ENCODE measurements around the gene LAMA4. TPM values are rescaled to one million over a fixed set of nuclear protein-coding genes. Genes with fewer than 3 reads are reported as not detected.

LAMA4 gene
- total RNA-seq, 1 experiment from 2014 or later, result 0.72 TPM

- ChIA-PET POLR2A (interaction anchor here (0.7 kb wide), 1 partner anchor 15 kb away, joined by 3 read pairs; no protein-coding TSS in a partner anchor), CTCF (interaction anchor here (1.4 kb wide), 1 partner anchor 106 kb away, joined by 7 read pairs; no protein-coding TSS in a partner anchor)
- no peaks in the 10 kb centered on the region for H3K36me3 Mint-ChIP-seq (ENCODE audit: insufficient read depth, unreplicated experiment)
- no peaks in the 10 kb centered on the region for H3K9me3 Mint-ChIP-seq (ENCODE audit: unreplicated experiment)
- H3K4me1 Mint-ChIP-seq (ENCODE audit: insufficient read depth, unreplicated experiment), result peaks cover 12% of the 10 kb centered on the region
- intact Hi-C loops (cut with micrococcal nuclease), result no loop called here
- no TSS peak for BruUV-seq (replicated peaks)
- no peaks in the 10 kb centered on the region for H3K27me3 Mint-ChIP-seq (ENCODE audit: insufficient read depth, unreplicated experiment)
- no peak for DNase-seq (ENCODE audit: unreplicated experiment)
- H3K4me3 Mint-ChIP-seq (ENCODE audit: unreplicated experiment), result no peak overlapping the region
- no peak for TF ChIP-seq CTCF (IDR thresholded peaks at IDR 0.05; ENCODE audit: unreplicated experiment)
- no peak overlapping the region for H3K27ac Mint-ChIP-seq (ENCODE audit: low read depth, unreplicated experiment)
Measured at GRCh38 chr6:112286500-112287144, 32.3 kb upstream of the LAMA4 start.

GRCh38 chr6:112286010-112286409 is 31.6 kb upstream of the LAMA4 start:
- H3K4me3 Mint-ChIP-seq (ENCODE audit: unreplicated experiment), result no peak overlapping the region

GRCh38 chr6:112284603-112285002 is 30.2 kb upstream of the LAMA4 start:
- POLR2A ChIA-PET, result no interaction called here
- Mint-ChIP-seq H3K9me3 (ENCODE audit: unreplicated experiment) (no peaks in the 10 kb centered on the region), H3K4me1 (ENCODE audit: insufficient read depth, unreplicated experiment) (peaks cover 6% of the 10 kb centered on the region), H3K27me3 (ENCODE audit: insufficient read depth, unreplicated experiment) (no peaks in the 10 kb centered on the region), H3K27ac (ENCODE audit: low read depth, unreplicated experiment) (no peak overlapping the region), H3K4me3 (ENCODE audit: unreplicated experiment) (no peak overlapping the region), H3K36me3 (ENCODE audit: insufficient read depth, unreplicated experiment) (no peaks in the 10 kb centered on the region)
- TF ChIP-seq CTCF (IDR thresholded peaks at IDR 0.05; ENCODE audit: unreplicated experiment), result no peak
- intact Hi-C loops (cut with micrococcal nuclease), result no loop called here
- CTCF ChIA-PET, result interaction anchor here (0.8 to 1.0 kb wide), 2 partner anchors 8 to 47 kb away, joined by 3 to 4 read pairs; no protein-coding TSS in a partner anchor
- no peak for DNase-seq (ENCODE audit: unreplicated experiment)
- no TSS peak for BruUV-seq (replicated peaks)

More at GRCh38 chr6:112286010-112286409, 31.6 kb upstream of the LAMA4 start:
- no peaks in the 10 kb centered on the region for H3K27me3 Mint-ChIP-seq (ENCODE audit: insufficient read depth, unreplicated experiment)
- peaks cover 6% of the 10 kb centered on the region for H3K4me1 Mint-ChIP-seq (ENCODE audit: insufficient read depth, unreplicated experiment)
- no peak for DNase-seq (ENCODE audit: unreplicated experiment)
- no peak overlapping the region for H3K27ac Mint-ChIP-seq (ENCODE audit: low read depth, unreplicated experiment)
- intact Hi-C loops (cut with micrococcal nuclease), result no loop called here
- no TSS peak for BruUV-seq (replicated peaks)
- ChIA-PET CTCF (interaction anchor here (0.7 to 1.4 kb wide), 2 partner anchors 23 to 106 kb away, joined by 3 to 7 read pairs; no protein-coding TSS in a partner anchor), POLR2A (interaction anchor here (0.7 to 1.0 kb wide), 2 partner anchors 15 to 83 kb away, joined by 3 read pairs; no protein-coding TSS in a partner anchor)
- TF ChIP-seq CTCF (IDR thresholded peaks at IDR 0.05; ENCODE audit: unreplicated experiment), result no peak
- no peaks in the 10 kb centered on the region for H3K9me3 Mint-ChIP-seq (ENCODE audit: unreplicated experiment)
- H3K36me3 Mint-ChIP-seq (ENCODE audit: insufficient read depth, unreplicated experiment), result no peaks in the 10 kb centered on the region

GRCh38 chr6:112283621-112284020 is 29.3 kb upstream of the LAMA4 start:
- ChIA-PET CTCF (interaction anchor here (0.6 to 4.0 kb wide), 3 partner anchors 24 to 104 kb away, joined by 3 to 31 read pairs (median 4); no protein-coding TSS in a partner anchor), POLR2A (interaction anchor here (1.2 to 1.8 kb wide), 2 partner anchors 15 to 25 kb away, joined by 3 to 4 read pairs; no protein-coding TSS in a partner anchor)
- no peak for TF ChIP-seq CTCF (IDR thresholded peaks at IDR 0.05; ENCODE audit: unreplicated experiment)
- Mint-ChIP-seq H3K4me3 (ENCODE audit: unreplicated experiment) (no peak overlapping the region), H3K27me3 (ENCODE audit: insufficient read depth, unreplicated experiment) (no peaks in the 10 kb centered on the region), H3K36me3 (ENCODE audit: insufficient read depth, unreplicated experiment) (no peaks in the 10 kb centered on the region), H3K9me3 (ENCODE audit: unreplicated experiment) (no peaks in the 10 kb centered on the region), H3K27ac (ENCODE audit: low read depth, unreplicated experiment) (no peak overlapping the region), H3K4me1 (ENCODE audit: insufficient read depth, unreplicated experiment) (peaks cover 6% of the 10 kb centered on the region)
- intact Hi-C loops (cut with micrococcal nuclease), result no loop called here
- no peak for DNase-seq (ENCODE audit: unreplicated experiment)
- BruUV-seq (replicated peaks), result no TSS peak
